IPS-18c (cell line): ENCODE measurements around the gene MTFR1L.

Experiments used
- H3K4me3 ChIP-seq: 2 replicates; pipeline ENCODE4 v1.7.0; 2013; ENCODE audit warnings: low read depth, mild to moderate bottlenecking, low read length, moderate library complexity; ENCODE audit not compliant: insufficient read depth
- H3K9me3 ChIP-seq: one replicate; pipeline ENCODE4 v1.6.1; 2013; ENCODE audit warnings: mild to moderate bottlenecking, low read length, moderate library complexity; ENCODE audit not compliant: control insufficient read depth, insufficient read depth

MTFR1L gene

DNA sequence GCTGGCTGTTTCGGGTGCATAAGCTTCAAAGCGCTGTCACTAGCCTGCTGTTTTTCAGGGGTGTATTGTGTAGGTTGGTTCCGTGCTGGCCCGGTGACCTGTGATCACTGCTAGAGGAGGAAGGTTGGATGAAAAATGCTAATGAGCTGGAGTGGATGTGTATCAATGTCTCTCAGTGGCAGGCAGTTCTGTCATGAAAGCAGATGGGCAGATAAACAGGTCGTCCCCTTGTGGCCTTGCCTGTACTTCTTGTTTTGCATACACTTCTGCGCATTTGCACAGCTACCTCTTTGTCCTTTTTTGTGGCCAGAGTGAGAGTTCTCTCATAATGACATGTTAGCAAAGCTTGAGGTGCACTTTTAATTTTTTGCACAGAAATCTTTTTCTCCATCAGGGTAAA, 16.8 kb upstream of the MTFR1L start:
- no peaks in the 10 kb centered on the region for H3K9me3 ChIP-seq
- no peak overlapping the region for H3K4me3 ChIP-seq

DNA sequence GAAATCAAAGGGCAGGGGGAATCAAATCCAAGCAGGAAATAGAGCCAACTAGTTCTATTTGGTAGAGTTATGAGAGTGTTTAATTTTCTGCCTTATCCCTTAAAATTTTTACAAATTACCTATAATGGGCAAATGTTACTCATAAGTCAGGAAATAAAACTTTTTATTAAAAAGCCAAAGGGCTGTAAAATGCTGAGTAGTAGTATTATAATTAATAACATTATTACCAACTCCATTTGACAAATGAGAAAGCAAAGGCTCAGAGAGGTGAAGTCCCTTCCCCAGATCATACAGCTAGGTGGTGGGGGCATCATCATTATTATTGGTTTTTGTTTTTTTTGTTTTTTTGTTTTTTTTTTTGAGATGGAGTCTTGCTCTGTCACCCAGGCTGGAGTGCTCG, 16.4 kb upstream of the MTFR1L start:
- Histone ChIP-seq H3K4me3 (no peak overlapping the region), H3K9me3 (no peaks in the 10 kb centered on the region)

DNA sequence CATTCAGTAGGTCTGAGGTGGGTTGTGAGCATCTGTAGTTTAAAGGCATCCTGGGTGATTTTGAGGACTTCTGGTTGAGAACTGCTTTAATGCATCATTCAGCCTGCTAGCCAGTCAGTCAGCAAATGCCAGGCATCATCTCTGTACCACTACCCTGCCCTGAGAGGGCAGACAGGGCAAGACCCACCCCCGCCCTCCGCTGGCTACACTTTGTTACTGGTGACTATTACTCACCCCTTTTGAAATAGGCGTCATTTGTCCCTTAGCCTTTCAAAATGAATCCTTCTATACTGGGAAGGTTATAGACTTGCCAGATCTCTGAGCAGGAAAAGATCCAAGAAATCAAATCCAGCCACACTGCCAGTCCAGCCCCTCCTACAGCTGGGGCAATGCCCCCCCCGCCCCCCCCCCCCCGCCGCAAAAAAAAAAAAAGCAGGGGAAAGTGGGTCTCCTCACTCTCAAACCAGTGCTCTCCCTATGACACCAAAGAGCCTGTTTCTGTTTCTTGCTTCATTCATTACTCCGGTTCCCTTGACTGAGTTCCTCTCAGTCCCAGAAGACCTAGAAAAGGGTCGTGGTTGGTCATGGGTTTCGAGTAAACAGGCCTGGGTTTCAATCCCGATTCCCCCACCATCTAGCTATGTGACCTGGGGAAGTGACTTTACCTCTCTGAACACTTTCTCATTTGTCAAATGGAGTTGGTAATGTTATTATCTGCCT, 15.3 kb upstream of the MTFR1L start:
- Histone ChIP-seq H3K9me3 (no peaks in the 10 kb centered on the region), H3K4me3 (no peak overlapping the region)

DNA sequence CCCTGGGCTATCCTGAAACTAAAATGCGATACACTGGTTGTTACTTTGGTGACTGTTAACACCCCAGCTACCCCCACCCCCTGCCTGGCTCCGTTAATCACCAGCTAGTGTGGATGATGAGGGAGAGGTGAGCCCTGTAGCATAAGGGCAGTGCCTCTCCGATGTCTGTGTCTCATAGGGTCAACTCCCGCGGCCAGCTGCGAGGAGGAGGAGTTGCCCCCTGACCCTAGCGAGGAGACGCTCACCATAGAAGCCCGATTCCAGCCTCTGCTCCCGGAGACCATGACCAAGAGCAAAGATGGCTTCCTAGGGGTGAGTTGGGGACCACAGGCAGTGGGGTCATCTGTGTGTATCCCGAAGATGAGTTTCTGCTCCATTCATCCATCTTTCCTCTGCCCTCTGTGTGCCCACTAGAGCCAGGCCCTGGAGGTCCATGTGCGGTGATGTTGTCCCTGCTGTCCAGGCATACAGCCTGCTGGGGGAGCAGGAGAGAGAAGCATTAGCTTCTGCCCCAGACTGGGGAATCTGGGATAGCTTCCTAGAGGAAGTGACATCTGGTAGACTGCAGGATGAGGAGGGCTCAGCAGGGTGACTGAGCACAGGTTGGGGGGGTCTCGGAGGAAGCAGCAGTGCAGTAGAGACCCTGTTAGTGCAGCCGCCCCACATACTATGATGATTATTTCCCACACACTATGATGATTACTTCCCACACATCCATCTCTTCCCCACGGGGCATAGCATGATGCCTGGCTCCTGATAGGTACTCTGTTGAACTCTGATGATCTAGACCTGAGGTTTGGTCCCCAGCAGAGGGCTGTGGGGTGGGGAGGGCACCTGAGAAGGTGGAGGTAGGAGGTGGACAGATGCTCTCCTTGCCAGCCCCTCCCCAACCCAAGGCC, 14.5 kb upstream of the MTFR1L start:
- H3K9me3 ChIP-seq = no peaks in the 10 kb centered on the region
- no peak overlapping the region for H3K4me3 ChIP-seq

DNA sequence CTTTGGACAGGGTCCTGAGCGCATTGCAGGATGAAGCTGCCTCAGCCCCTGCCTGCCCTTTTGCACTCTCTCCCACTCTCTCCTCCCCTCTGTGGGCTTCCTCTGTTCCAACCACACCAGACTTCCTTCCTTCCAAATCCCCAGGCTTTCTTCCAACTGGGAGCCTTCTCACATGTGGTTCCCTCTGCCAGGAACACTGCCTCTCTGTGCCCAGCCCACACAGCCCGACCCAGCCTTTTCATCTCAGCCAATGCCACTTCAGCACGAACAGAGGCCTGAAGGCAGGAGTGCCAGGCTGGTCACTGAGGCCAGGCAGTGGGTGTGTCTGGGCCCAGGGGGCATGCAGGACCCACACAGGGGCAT, 13.9 kb upstream of the MTFR1L start:
- H3K9me3 ChIP-seq = no peaks in the 10 kb centered on the region
- no peak overlapping the region for H3K4me3 ChIP-seq

DNA sequence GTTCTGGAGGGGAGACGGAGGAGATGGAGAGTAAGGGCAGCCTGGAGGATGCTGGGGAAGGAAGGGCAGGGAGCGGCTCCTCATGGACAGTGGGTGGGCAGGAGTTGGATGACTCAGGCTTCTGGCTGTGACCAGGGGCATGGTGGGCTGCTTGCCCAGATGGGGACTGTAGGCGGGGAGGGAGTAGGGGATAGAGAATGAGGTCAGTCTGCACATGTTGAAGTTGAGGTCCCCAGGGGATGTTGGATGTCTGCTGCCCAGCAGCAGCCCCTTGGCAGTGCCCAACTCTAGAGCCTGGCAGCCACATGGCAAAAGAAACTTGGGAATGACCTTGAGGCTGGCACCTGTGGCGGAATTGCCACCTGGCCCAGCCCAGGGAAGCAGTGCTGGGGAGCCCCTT, 13.3 kb upstream of the MTFR1L start:
- Histone ChIP-seq H3K9me3 (no peaks in the 10 kb centered on the region), H3K4me3 (no peak overlapping the region)

DNA sequence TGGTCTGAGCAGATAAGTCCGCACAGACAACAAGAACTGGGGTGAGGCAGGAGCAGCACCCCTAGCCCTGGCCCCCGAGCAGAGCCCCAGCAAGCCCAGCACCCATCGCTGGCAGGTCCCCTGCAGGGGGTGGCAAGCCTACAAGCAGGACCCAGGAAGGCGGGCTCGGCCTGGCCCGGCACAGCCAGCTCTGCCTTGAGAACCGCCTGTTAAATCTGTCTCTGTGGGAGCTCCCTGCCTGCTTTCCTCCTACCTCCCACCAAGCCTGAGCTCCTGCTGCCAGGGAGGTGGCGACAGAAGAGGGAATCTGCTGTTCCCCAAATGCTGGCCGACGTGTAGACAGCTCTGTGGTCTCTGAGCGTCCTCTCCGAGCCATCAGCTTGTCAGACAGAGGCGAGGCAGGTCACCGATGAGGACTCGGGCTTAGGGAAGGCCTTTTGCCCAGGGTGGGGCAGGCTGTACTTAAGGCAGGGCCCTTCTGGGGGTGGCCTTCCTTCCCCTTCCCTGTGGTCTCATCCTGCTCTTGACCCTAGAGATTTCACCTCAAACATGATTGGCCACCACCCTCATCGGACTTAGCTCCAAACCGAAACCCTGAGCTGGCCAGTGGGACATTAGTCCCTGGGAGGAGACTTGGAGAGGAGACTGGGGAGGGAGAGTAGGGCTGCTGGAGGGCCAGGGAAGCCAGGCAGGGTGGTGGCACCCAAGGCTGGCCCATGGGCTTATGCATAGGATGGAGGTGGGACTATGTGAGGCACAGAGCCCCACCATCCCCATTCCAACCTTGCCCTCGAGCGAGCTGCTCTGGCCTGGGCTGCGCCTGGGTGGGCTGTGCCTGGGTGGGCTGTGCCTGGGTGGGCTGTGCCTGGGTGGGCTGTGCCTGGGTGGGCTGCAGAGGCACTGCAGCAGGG, 12.0 kb upstream of the MTFR1L start:
- no peaks in the 10 kb centered on the region for H3K9me3 ChIP-seq
- no peak overlapping the region for H3K4me3 ChIP-seq

DNA sequence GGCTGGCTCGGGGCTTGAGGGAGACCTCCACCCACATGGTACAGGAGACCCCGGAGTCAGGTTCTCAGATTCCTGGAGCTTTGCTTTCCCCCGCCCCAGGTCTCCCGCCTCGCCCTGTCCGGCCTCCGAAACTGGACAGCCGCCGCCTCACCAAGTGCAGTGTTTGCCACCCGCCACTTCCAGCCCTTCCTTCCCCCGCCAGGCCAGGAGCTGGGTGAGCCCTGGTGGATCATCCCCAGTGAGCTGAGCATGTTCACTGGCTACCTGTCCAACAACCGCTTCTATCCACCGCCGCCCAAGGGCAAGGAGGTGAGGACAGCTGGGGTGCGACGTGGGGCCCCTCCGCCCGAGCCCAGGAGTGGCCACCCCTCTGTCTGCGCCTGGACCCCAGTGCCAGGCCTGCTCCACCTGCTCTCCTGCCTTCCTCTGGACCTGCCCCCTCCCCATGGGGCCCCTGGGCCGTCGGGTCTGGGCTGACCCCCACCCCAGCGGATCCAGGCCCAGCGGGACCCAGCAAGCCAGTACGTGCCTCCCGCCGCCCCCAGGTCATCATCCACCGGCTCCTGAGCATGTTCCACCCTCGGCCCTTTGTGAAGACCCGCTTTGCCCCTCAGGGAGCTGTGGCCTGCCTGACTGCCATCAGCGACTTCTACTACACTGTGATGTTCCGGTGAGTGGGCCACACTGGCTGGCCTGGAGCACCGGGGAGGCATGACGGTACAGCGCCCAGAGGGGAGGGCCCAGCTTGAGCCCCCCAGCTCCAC, 11.1 kb upstream of the MTFR1L start:
- Histone ChIP-seq H3K4me3 (no peak overlapping the region), H3K9me3 (no peaks in the 10 kb centered on the region)

DNA sequence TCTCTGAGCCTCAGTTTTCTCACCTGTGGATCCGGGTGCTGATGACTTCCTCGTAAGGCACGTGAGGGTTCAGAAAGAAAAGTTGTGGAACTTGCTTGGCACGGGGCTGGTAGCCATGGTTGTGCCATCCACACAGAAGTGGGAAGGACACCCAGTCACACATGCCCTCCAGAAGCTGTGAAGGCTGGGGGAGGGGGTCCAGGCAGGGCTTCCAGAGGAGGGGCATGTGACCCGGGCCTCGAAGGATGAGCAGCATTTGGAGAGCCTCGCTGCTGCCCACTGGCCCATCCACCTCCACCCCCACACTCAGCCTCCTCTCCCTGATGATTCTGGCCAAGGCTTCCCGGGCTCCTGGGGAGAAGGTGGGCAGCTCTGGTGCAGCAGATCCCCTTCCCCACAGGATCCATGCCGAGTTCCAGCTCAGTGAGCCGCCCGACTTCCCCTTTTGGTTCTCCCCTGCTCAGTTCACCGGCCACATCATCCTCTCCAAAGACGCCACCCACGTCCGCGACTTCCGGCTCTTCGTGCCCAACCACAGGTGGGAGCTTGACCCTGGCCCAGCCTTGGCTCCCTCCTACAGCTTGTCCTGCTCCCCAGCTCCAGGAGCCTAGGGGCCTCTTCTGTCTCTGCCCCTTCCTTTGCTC, 10.3 kb upstream of the MTFR1L start:
- H3K4me3 ChIP-seq = no peak overlapping the region
- no peaks in the 10 kb centered on the region for H3K9me3 ChIP-seq

DNA sequence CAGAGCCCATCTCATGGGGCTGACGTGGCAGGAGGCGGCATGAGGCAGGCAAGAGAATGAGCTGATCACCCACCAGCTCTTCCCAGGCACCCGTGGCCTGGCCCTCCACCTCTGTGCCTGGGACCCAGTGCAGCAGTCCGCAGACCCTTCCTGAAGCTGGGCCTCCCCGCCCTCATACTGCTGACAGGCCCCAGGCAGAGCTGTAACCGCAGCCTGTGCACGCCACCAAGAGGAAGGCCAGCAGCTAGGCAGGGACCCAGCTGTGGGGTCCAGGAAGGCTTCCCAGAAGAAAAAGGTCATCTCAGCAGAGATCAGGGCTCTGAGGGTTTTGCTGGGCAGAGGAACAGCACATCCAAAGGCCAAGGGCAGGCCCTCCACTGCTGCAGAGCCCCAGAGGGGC, 9.8 kb upstream of the MTFR1L start:
- no peaks in the 10 kb centered on the region for H3K9me3 ChIP-seq
- H3K4me3 ChIP-seq = no peak overlapping the region

DNA sequence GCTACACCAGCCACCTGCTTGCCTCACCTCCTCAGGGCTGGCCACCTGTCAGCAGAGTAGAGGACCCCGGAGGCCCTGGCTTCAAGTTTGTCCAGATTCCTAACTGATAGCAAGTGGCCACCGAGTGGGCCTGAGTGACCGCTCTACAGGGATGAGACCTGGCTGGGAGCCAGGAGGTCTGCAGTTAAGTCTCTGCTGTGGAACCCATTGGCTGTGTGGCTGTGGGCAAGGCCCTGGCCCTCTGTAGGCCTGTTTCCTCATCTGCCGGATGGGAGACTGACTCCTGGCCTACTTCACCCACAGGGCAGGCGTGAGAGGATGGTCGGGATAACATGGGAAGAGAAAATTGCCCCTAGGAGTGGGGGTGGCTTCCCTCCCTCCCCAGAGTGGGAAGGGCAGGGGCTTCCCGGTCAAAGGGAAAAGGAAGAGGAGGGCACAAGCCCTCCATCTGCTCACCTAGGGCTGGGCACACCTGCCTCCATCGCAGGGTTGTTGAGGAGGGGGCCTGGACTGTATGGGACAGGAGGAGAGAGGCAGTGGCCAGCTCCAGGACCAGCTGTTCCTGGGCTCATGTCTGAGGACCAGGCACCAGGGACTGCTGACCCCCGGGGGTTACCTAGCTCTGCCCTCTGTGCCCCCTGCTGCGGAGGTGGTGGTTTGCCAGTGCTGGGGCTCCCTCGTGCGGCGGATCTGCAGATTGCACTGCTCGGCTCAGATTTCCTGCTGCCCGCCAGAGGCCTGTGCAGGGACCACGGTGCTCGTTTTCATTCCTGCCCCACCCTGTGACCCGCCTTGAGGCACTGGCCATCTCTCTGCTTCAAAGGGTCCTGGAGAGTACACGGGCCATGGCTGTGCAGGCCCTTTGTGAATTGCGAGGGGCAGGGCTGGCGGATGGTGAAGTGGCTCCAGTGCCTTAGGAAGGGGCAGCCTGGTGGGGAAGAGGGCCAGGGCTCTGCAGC, 9.1 kb upstream of the MTFR1L start:
- Histone ChIP-seq H3K9me3 (no peaks in the 10 kb centered on the region), H3K4me3 (no peak overlapping the region)

DNA sequence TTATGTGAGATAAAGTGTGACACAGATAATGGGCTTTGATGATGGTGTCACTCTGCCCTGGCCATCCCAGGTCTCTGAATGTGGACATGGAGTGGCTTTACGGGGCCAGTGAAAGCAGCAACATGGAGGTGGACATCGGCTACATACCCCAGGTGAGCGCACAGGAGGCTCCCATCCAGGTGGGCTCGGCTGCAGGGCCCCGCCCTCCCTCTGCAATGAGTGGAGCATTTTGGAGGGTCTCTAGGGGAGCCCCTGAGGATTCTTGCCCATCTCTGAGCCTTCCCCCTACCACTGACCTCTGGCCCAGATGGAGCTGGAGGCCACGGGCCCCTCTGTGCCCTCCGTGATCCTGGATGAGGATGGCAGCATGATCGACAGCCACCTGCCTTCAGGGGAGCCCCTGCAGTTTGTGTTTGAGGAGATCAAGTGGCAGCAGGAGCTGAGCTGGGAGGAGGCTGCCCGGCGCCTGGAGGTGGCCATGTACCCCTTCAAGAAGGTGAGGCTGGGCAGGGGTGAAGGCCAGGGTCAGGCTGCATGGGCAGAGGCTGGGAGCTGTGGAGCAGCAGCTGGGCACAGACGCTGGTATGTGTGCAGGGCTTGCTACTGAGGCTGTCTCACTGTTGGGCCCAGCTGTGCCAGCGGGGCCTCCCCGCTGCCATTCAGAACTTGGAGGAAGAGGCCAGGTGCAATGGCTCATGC, 8.2 kb upstream of the MTFR1L start:
- H3K9me3 ChIP-seq = no peaks in the 10 kb centered on the region
- H3K4me3 ChIP-seq = no peak overlapping the region

DNA sequence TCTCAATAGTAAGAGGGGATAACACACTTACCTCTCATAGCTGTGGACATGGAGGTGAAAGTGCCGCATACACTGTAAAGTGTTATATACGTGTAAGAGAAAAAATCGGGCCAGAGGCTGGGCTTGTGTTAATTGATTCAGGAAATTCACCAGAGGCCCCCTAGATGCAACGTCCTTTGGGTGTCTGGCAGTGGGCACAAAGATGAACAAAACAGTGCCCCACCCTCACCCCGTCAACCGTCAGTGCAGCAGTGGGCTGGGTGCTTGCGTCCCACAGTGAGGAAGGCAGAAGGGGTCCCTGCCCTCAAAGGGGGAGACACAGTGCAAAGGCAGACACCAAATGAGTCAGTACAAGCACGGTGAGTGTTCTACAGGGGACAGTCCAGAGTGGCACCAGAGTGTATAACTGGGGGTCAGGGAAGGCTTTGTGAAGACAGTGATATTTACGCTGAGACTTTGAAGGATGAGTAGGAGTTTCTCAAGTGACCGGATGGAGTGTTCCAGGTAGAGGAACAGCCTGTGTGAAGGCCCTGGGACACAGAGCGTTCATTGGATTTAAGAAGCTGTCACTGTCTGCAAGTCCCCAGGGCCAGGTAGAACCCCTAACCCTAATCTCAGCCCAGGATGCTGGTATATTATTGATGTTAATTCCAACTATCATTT, 6.6 kb upstream of the MTFR1L start:
- H3K9me3 ChIP-seq = no peaks in the 10 kb centered on the region
- H3K4me3 ChIP-seq = no peak overlapping the region

DNA sequence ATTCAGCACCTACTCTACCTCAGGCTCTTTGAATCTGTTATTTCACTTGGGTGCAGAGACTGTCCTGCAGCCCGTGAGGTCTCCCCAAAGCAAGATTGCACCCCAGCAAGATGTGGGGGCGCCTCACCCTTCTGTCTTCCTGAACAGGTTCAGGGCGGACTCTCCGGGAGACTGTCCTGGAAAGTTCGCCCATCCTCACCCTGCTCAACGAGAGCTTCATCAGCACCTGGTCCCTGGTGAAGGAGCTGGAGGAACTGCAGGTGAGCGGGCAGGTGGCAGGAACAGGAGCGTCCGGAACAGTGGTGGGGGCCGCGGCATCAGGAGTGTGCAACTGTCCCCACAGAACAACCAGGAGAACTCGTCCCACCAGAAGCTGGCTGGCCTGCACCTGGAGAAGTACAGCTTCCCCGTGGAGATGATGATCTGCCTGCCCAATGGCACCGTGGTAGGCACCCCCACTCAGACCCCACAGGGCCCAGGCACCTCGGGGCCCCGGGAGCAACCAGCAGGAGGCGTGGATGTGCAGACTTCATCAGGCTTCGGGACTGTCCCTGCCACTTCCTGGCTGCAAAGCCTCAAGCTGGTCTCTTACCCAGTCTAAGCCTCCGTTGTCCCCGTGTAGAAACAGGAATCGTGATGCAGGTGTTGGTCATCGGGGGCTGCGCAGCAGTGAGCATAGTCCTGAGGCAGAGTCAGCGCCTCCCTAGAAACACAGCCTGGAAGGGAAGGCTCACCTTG, 5.9 kb upstream of the MTFR1L start:
- Histone ChIP-seq H3K9me3 (no peaks in the 10 kb centered on the region), H3K4me3 (no peak overlapping the region)
